ENCODE data around the gene CLCN6. TPM values are rescaled to one million over a fixed set of nuclear protein-coding genes. Genes with fewer than 3 reads are reported as not detected.

The CLCN6 gene
- total and polyA plus RNA-seq, 2 of the 8 experiments (the other 6 are each of a cell fraction or from before 2014, with no cell fraction given), result 15.7 to 26.0 TPM

GRCh38 chr1:11805422-11806306 is at the start of gene CLCN6, which contains the start of gene MTHFR (continued):
- TF ChIP-seq KDM5A (IDR thresholded peaks at IDR 0.05; ENCODE audit: low read length) (no peak), CBX8 (IDR thresholded peaks at IDR 0.05; ENCODE audit: borderline replicate concordance, low read depth, low read length) (no peak), SP2 (IDR thresholded peaks at IDR 0.05; ENCODE audit: low read length) (no peak), MAFK (IDR thresholded peaks at IDR 0.05; ENCODE audit: low read depth, low read length) (no peak), SIRT6 (IDR thresholded peaks at IDR 0.05; ENCODE audit: low read length) (no peak), SIX5 (IDR thresholded peaks at IDR 0.05; ENCODE audit: low read depth, low read length) (0 out of 2 replicates have a peak, but pooled peaks have one; percentile 13), YY1 (IDR thresholded peaks at IDR 0.05; ENCODE audit: low read depth, low read length) (peak; percentile 95), EGR1 (IDR thresholded peaks at IDR 0.05; ENCODE audit: borderline replicate concordance, low read depth, low read length) (no peak), NRF1 (IDR thresholded peaks at IDR 0.05; ENCODE audit: low read depth, low read length) (no peak), CBX5 (IDR thresholded peaks at IDR 0.05; ENCODE audit: low read depth, low read length) (no peak), ASH2L (IDR thresholded peaks at IDR 0.05; ENCODE audit: low read length) (no peak), POLR2AphosphoS5 (IDR thresholded peaks at IDR 0.05; ENCODE audit: low read depth, low read length) (peak; percentile 36), BRCA1 (IDR thresholded peaks at IDR 0.05; ENCODE audit: low read depth, low read length) (no peak), SIN3A (conservative IDR thresholded peaks at IDR 0.05 in 1 of 2, IDR thresholded peaks at IDR 0.05 in 1 of 2; ENCODE audit: low read depth in 1 of 2, low read length in 2 of 2) (peak; percentile 93 to 96), JUND (IDR thresholded peaks at IDR 0.05; ENCODE audit: low read length) (peak; percentile 73), TEAD4 (IDR thresholded peaks at IDR 0.05; ENCODE audit: low read depth, low read length) (no peak), E2F6 (IDR thresholded peaks at IDR 0.05) (no peak), TCF12 (IDR thresholded peaks at IDR 0.05; ENCODE audit: low read depth, low read length) (no peak), FOSL1 (IDR thresholded peaks at IDR 0.05; ENCODE audit: insufficient read depth, low read depth, low read length) (no peak), MAX (IDR thresholded peaks at IDR 0.05) (peak; percentile 84), RNF2 (IDR thresholded peaks at IDR 0.05; ENCODE audit: borderline replicate concordance, low read depth, low read length, missing control alignments, poor library complexity, severe bottlenecking) (no peak), JUN (IDR thresholded peaks at IDR 0.05; ENCODE audit: low read depth, low read length) (no peak), CHD1 (IDR thresholded peaks at IDR 0.05; ENCODE audit: low read depth, low read length) (no peak)
- TF ChIP-seq, protein P1, sequence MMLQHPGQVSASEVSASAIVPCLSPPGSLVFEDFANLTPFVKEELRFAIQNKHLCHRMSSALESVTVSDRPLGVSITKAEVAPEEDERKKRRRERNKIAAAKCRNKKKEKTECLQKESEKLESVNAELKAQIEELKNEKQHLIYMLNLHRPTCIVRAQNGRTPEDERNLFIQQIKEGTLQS (IDR thresholded peaks at IDR 0.05; ENCODE audit: insufficient read depth, low read depth, low read length), result peak; percentile 100
